K562 (cell line): ENCODE measurements around the gene PIP5K1B. TPM values are rescaled to one million over a fixed set of nuclear protein-coding genes. Genes with fewer than 3 reads are reported as not detected.

Source experiments
- CTBP1 ChIP-seq: fragments of 450-650 bp; IDR thresholded peaks from 2 replicates; pipeline ENCODE4 v1.6.1; 2016; ENCODE audit warnings: borderline replicate concordance
- ELK1 ChIP-seq: sonication (generic); formaldehyde crosslinking; IDR thresholded peaks from 2 replicates; pipeline ENCODE4 v1.8.1; 2022; ENCODE audit warnings: missing genetic modification reagents
- HMG20A ChIP-seq: fragments of 450-650 bp; formaldehyde crosslinking; conservative IDR thresholded peaks from 2 replicates; pipeline ENCODE4 v1.4.0; 2020; ENCODE audit warnings: mild to moderate bottlenecking, mixed read lengths
- KAT7 ChIP-seq: sonication (generic); formaldehyde crosslinking; IDR thresholded peaks from 2 replicates; pipeline ENCODE4 v1.8.0; 2022; ENCODE audit warnings: missing genetic modification reagents, mild to moderate bottlenecking, borderline replicate concordance
- RBM25 ChIP-seq: fragments of 200-400 bp; formaldehyde crosslinking; IDR thresholded peaks from 2 replicates; pipeline ENCODE4 v1.6.1; 2018; ENCODE audit warnings: low read length, low read depth, moderate library complexity; ENCODE audit not compliant: severe bottlenecking
- RCOR1 ChIP-seq, 2 experiments: IDR thresholded peaks; 2 replicates each; pipeline ENCODE4 v1.6.1; 2012; ENCODE audit warnings: low read depth in 2 of 2, low read length in 2 of 2, borderline replicate concordance in 1 of 2, improper control_type of control experiment in 1 of 2
- SPI1 ChIP-seq: IDR thresholded peaks from 2 replicates; pipeline ENCODE4 v1.6.1; 2011; ENCODE audit warnings: low read depth, low read length, control low read depth, borderline replicate concordance
- ZC3H11A ChIP-seq: IDR thresholded peaks from 2 replicates; pipeline ENCODE4 v1.6.1; 2012; ENCODE audit warnings: low read depth, low read length, improper control_type of control experiment
- ZNF143 ChIP-seq: sonication (generic); formaldehyde crosslinking; IDR thresholded peaks from 2 replicates; pipeline ENCODE4 v1.9.0; 2022; ENCODE audit warnings: mild to moderate bottlenecking, missing genetic modification reagents
- ZNF785 ChIP-seq: fragments of 250-450 bp; sonication (Bioruptor Pico); IDR thresholded peaks from 2 replicates; pipeline ENCODE4 v1.4.0; 2020; ENCODE audit warnings: mild to moderate bottlenecking
- polyA plus RNA-seq, 8 experiments: library from polyadenylated mRNA; depleted of rRNA in 4 of 8; stranded (reverse) in 5 of 8; unstranded in 3 of 8; fragments of >200 nt; fragmentation: Nextera tagmentation in 2 of 8; fragmentation: Illumina TruSeq in 1 of 8; extraction: Ambion mirVana in 2 of 8; extraction: Trizol in 1 of 8; gene quantifications; 2 replicates each; pipeline versions ENCODE4 v1.2.1 to v1.2.3, GENCODE V29; 2011 to 2014; ENCODE audit warnings: inconsistent platforms in 1 of 8, missing spikeins in 1 of 8
- total RNA-seq, 7 experiments: library from RNA; depleted of rRNA in 6 of 7; stranded (reverse); fragments of >200 nt in 6 of 7; fragmentation: Illumina TruSeq in 2 of 7; extraction: Trizol in 2 of 7; gene quantifications; 2 replicates each; pipeline versions ENCODE4 v1.2.1 to v1.2.3, GENCODE V29; 2011 to 2021; ENCODE audit warnings: low replicate concordance in 1 of 7

The PIP5K1B gene
- total and polyA plus RNA-seq, 9 of the 15 experiments (the other 6 are each of a cell fraction or from before 2014, with no cell fraction given): 3.1 to 12.9 (median 7.4) TPM

GRCh38 chr9:69034071-69034470 lies 329.0 kb downstream of the PIP5K1B start (continued):
- TF ChIP-seq ELK1 (CRISPR knock-in tag) (no peak), ZNF785 (no peak), SPI1 (no peak), CTBP1 (no peak), RBM25 (no peak), KAT7 (CRISPR knock-in tag) (no peak), HMG20A (no peak), ZNF143 (CRISPR knock-in tag) (no peak), ZC3H11A (no peak), RCOR1 (IDR thresholded peaks at IDR 0.05; ENCODE audit: borderline replicate concordance in 1 of 2, low read depth in 2 of 2, low read length in 2 of 2) (no peak)
